HepG2 (cell line): ENCODE measurements around the gene OLFM2. TPM values are rescaled to one million over a fixed set of nuclear protein-coding genes. Genes with fewer than 3 reads are reported as not detected.

Experiments used
- ARID2 ChIP-seq: sonication (generic); formaldehyde crosslinking; IDR thresholded peaks from 2 replicates; pipeline ENCODE4 v1.8.1; 2022; ENCODE audit warnings: mild to moderate bottlenecking, missing genetic modification reagents, borderline replicate concordance
- CHCHD3 ChIP-seq: sonication (generic); formaldehyde crosslinking; IDR thresholded peaks from 2 replicates; pipeline ENCODE4 v1.8.0; 2022; ENCODE audit warnings: mild to moderate bottlenecking, missing genetic modification reagents, moderate library complexity
- CSRNP2 ChIP-seq: sonication (generic); formaldehyde crosslinking; conservative IDR thresholded peaks from 2 replicates; pipeline ENCODE4 v1.8.0; 2022; ENCODE audit warnings: low read depth, missing genetic modification reagents
- ERF ChIP-seq: IDR thresholded peaks from 2 replicates; pipeline ENCODE4 v1.6.1; 2018; ENCODE audit warnings: missing biosample characterization, missing genetic modification reagents
- HINFP ChIP-seq: sonication (generic); formaldehyde crosslinking; IDR thresholded peaks from 2 replicates; pipeline ENCODE4 v1.4.0; 2020; ENCODE audit warnings: low read depth, mild to moderate bottlenecking, missing genetic modification reagents
- JARID2 ChIP-seq: sonication (generic); formaldehyde crosslinking; IDR thresholded peaks from 2 replicates; pipeline ENCODE4 v1.8.1; 2023; ENCODE audit warnings: missing genetic modification reagents, inconsistent platforms; ENCODE audit not compliant: insufficient replicate concordance
- MTERF4 ChIP-seq: sonication (generic); formaldehyde crosslinking; IDR thresholded peaks from 2 replicates; pipeline ENCODE4 v1.8.0; 2023; ENCODE audit warnings: mild to moderate bottlenecking, missing genetic modification reagents
- MYNN ChIP-seq: sonication (generic); formaldehyde crosslinking; IDR thresholded peaks from 2 replicates; pipeline ENCODE4 v1.4.0; 2020; ENCODE audit warnings: mild to moderate bottlenecking, low read depth, missing genetic modification reagents
- NCOA1 ChIP-seq: sonication (generic); formaldehyde crosslinking; IDR thresholded peaks from 2 replicates; pipeline ENCODE4 v1.9.0; 2021; ENCODE audit warnings: missing genetic modification reagents
- PHB2 ChIP-seq: fragments of 450-650 bp; IDR thresholded peaks from 2 replicates; pipeline ENCODE4 v1.6.1; 2018; ENCODE audit not compliant: partially characterized antibody
- SKI ChIP-seq: fragments of 450-650 bp; IDR thresholded peaks from one replicate; pipeline ENCODE4 v1.6.1; 2018; ENCODE audit warnings: mild to moderate bottlenecking; ENCODE audit not compliant: partially characterized antibody
- TAF15 ChIP-seq: fragments of 200-400 bp; formaldehyde crosslinking; IDR thresholded peaks from one replicate; pipeline ENCODE4 v1.6.1; 2018; ENCODE audit warnings: mild to moderate bottlenecking, low read depth, low read length; ENCODE audit not compliant: poor library complexity, severe bottlenecking
- ZMYM3 ChIP-seq: sonication (generic); formaldehyde crosslinking; IDR thresholded peaks from 2 replicates; pipeline ENCODE4 v1.5.1; 2020; ENCODE audit warnings: mild to moderate bottlenecking, missing genetic modification reagents
- ZNF350 ChIP-seq: sonication (generic); formaldehyde crosslinking; IDR thresholded peaks from 2 replicates; pipeline ENCODE4 v1.4.0; 2020; ENCODE audit warnings: mild to moderate bottlenecking, low read depth, missing genetic modification reagents, borderline replicate concordance
- ZNF598 ChIP-seq: sonication (generic); formaldehyde crosslinking; IDR thresholded peaks from 2 replicates; pipeline ENCODE4 v1.5.1; 2020; ENCODE audit warnings: mild to moderate bottlenecking, missing genetic modification reagents, borderline replicate concordance
- ZNF83 ChIP-seq: sonication (generic); formaldehyde crosslinking; IDR thresholded peaks from 2 replicates; pipeline ENCODE4 v1.4.0; 2020; ENCODE audit warnings: missing genetic modification reagents, mild to moderate bottlenecking, borderline replicate concordance
- ZNF879 ChIP-seq: sonication (generic); formaldehyde crosslinking; IDR thresholded peaks from 2 replicates; pipeline ENCODE4 v1.8.1; 2023; ENCODE audit warnings: missing genetic modification reagents
- polyA plus RNA-seq, 8 experiments: library from polyadenylated mRNA; depleted of rRNA in 3 of 8; stranded (reverse) in 7 of 8; unstranded in 1 of 8; fragments of >200 nt; fragmentation: Illumina TruSeq in 4 of 8; extraction: Trizol in 4 of 8; gene quantifications; 2 replicates each; pipeline versions ENCODE4 v1.2.1 to v1.2.3, GENCODE V29; 2011 to 2016; ENCODE audit warnings: low read depth in 4 of 8, missing spikeins in 1 of 8, mixed read lengths in 1 of 8; ENCODE audit not compliant: insufficient read depth in 1 of 8
- total RNA-seq, 5 experiments: library from RNA; depleted of rRNA; stranded (reverse); fragments of >200 nt; fragmentation: Illumina TruSeq; extraction: Trizol; gene quantifications; 2 replicates each; pipeline ENCODE4 v1.2.3, GENCODE V29; 2016; ENCODE audit warnings: low read depth in 1 of 5
- TF ChIP-seq, protein P1 (sequence below): sonication (generic); formaldehyde crosslinking; IDR thresholded peaks from 2 replicates; pipeline ENCODE4 v1.8.0; 2022; ENCODE audit warnings: mild to moderate bottlenecking, missing genetic modification reagents
- TF ChIP-seq, protein P2 (sequence below): sonication (generic); formaldehyde crosslinking; IDR thresholded peaks from 2 replicates; pipeline ENCODE4 v1.8.0; 2022; ENCODE audit warnings: missing genetic modification reagents, low read depth, mild to moderate bottlenecking, borderline replicate concordance
- TF ChIP-seq, protein P3 (sequence below): sonication (generic); formaldehyde crosslinking; IDR thresholded peaks from 2 replicates; pipeline ENCODE4 v1.4.0; 2020; ENCODE audit warnings: missing genetic modification reagents; ENCODE audit errors: not compliant biosample characterization

Gene OLFM2
- total and polyA plus RNA-seq, 2 of the 13 experiments (the other 11 are each of a cell fraction or from before 2014, with no cell fraction given) = 0.20 to 0.51 TPM

- TF ChIP-seq CSRNP2 (CRISPR knock-in tag) (no peak), NCOA1 (CRISPR knock-in tag) (peak; percentile 24; the same call in 1 of the 2 replicates), CHCHD3 (CRISPR knock-in tag) (no peak), MYNN (peak; percentile 70; the same call in 1 of the 2 replicates), ARID2 (CRISPR knock-in tag) (no peak), HINFP (CRISPR knock-in tag) (0 out of 2 replicates have a peak, but pooled peaks have one; percentile 57), MTERF4 (CRISPR knock-in tag) (no peak), SKI (no peak), ZNF350 (CRISPR knock-in tag) (peak; percentile 24; the same call in 1 of the 2 replicates), ZNF879 (CRISPR knock-in tag) (no peak), ZMYM3 (CRISPR knock-in tag) (no peak), TAF15 (no peak), PHB2 (no peak), ZNF83 (CRISPR knock-in tag) (no peak), JARID2 (CRISPR knock-in tag) (no peak), ZNF598 (0 out of 2 replicates have a peak, but pooled peaks have one; percentile 19), ERF (no peak)
- TF ChIP-seq, protein P1, sequence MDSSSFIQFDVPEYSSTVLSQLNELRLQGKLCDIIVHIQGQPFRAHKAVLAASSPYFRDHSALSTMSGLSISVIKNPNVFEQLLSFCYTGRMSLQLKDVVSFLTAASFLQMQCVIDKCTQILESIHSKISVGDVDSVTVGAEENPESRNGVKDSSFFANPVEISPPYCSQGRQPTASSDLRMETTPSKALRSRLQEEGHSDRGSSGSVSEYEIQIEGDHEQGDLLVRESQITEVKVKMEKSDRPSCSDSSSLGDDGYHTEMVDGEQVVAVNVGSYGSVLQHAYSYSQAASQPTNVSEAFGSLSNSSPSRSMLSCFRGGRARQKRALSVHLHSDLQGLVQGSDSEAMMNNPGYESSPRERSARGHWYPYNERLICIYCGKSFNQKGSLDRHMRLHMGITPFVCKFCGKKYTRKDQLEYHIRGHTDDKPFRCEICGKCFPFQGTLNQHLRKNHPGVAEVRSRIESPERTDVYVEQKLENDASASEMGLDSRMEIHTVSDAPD (CRISPR knock-in tag) = no peak
- TF ChIP-seq, protein P2, sequence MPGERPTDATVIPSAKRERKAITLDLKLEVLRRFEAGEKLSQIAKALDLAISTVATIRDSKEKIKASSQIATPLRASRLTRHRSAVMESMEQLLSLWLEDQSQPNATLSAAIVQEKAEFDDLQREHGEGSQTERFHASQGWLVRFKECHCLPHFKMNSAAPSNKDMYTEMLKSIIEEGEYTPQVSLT (CRISPR knock-in tag) = no peak; the same call in 1 of the 2 replicates
- TF ChIP-seq, protein P3, sequence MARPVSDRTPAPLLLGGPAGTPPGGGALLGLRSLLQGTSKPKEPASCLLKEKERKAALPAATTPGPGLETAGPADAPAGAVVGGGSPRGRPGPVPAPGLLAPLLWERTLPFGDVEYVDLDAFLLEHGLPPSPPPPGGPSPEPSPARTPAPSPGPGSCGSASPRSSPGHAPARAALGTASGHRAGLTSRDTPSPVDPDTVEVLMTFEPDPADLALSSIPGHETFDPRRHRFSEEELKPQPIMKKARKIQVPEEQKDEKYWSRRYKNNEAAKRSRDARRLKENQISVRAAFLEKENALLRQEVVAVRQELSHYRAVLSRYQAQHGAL (CRISPR knock-in tag) = no peak
These were observed 101.4 kb downstream of the OLFM2 start, which contains the start of gene PIN1 (continued) for GRCh38 chr19:9834726-9835506.
